H1 (cell line): ENCODE measurements around the gene TOR1A. TPM values are rescaled to one million over a fixed set of nuclear protein-coding genes. Genes with fewer than 3 reads are reported as not detected.
"Not testable (repeated sequence)": the region's sequence is repeated elsewhere in the genome, so short reads cannot be mapped to it uniquely, and the experiment has no call there.

ENCODE experiments used
- CTCF ChIA-PET: fragments of 300-600 bp; sonication (Branson Sonifier 250); formaldehyde crosslinking; loops from one replicate; lab custom pipeline; 2021; ENCODE audit not compliant: partially characterized antibody; lab: Charles Lee
- POLR2A ChIA-PET: fragments of 300-600 bp; sonication (Branson Sonifier 250); formaldehyde crosslinking; loops from one replicate; lab custom pipeline; 2021; ENCODE audit warnings: inconsistent platforms; ENCODE audit not compliant: partially characterized antibody; lab: Charles Lee
- DNase-seq, 2 experiments: peaks; one replicate each; pipeline versions ENCODE4 v3.0.0 to v3.0.0-alpha.2; 2010 to 2022; ENCODE audit warnings: low spot score in 2 of 2, low read depth in 1 of 2, mixed read lengths in 1 of 2
- FAIRE-seq: peaks from 2 replicates; lab custom pipeline; 2011; peaks lifted over from hg19 to GRCh38; lab: Jason Lieb, UNC
- H2AFZ ChIP-seq: 2 replicates; pipeline ENCODE4 v1.8.1; 2012; ENCODE audit warnings: low read length, inconsistent platforms
- H2AK5ac ChIP-seq: 2 replicates; pipeline ENCODE4 v1.6.1; 2013; ENCODE audit warnings: low read depth, low read length
- H2BK120ac ChIP-seq: replicated peaks from 2 replicates; pipeline ENCODE3; 2013; ENCODE audit warnings: low read depth, low read length, inconsistent platforms
- H2BK12ac ChIP-seq: 2 replicates; pipeline ENCODE4 v1.6.1; 2013; ENCODE audit warnings: low read depth, low read length
- H2BK15ac ChIP-seq: 2 replicates; pipeline ENCODE4 v1.6.1; 2013; ENCODE audit warnings: low read length
- H2BK20ac ChIP-seq: 2 replicates; pipeline ENCODE4 v1.6.1; 2013; ENCODE audit warnings: low read length
- H2BK5ac ChIP-seq: 2 replicates; pipeline ENCODE4 v1.6.1; 2013; ENCODE audit warnings: low read depth, low read length
- H3K14ac ChIP-seq: 2 replicates; pipeline ENCODE4 v1.6.1; 2013; ENCODE audit warnings: inconsistent platforms; ENCODE audit not compliant: insufficient read length
- H3K18ac ChIP-seq: 2 replicates; pipeline ENCODE4 v1.6.1; 2013; ENCODE audit warnings: low read length; ENCODE audit errors: extremely low read depth
- H3K23ac ChIP-seq: 2 replicates; pipeline ENCODE4 v1.6.1; 2013; ENCODE audit warnings: inconsistent platforms; ENCODE audit not compliant: insufficient read length
- H3K23me2 ChIP-seq: 2 replicates; pipeline ENCODE4 v1.6.1; 2013; ENCODE audit warnings: low read depth, low read length
- H3K27ac ChIP-seq: 2 replicates; pipeline ENCODE4 v1.6.1; 2011; ENCODE audit warnings: low read depth, low read length, inconsistent platforms
- H3K27me3 ChIP-seq, 4 experiments: replicated peaks in 1 of 4; 1 replicate in 1 of 4; 2 replicates in 3 of 4; pipeline versions ENCODE4 v1.6.1 to v1.8.1; 2011 to 2013; ENCODE audit warnings: low read length in 3 of 4, mild to moderate bottlenecking in 3 of 4, inconsistent platforms in 2 of 4, mixed read lengths in 2 of 4, moderate library complexity in 1 of 4; ENCODE audit not compliant: control insufficient read depth in 3 of 4, insufficient read depth in 3 of 4; ENCODE audit errors: extremely low read depth in 1 of 4
- H3K36me3 ChIP-seq, 4 experiments: 2 replicates each; pipeline versions ENCODE4 v1.6.1 to v1.8.1; 2011 to 2013; ENCODE audit warnings: mild to moderate bottlenecking in 4 of 4, low read length in 3 of 4, moderate library complexity in 2 of 4, control low read depth in 1 of 4, inconsistent platforms in 1 of 4; ENCODE audit not compliant: insufficient read depth in 4 of 4, control insufficient read depth in 2 of 4
- H3K4ac ChIP-seq: replicated peaks from 2 replicates; pipeline ENCODE3; 2013; ENCODE audit warnings: low read length, low read depth, mixed read lengths, inconsistent platforms; ENCODE audit not compliant: insufficient read length
- H3K4me1 ChIP-seq, 4 experiments: replicated peaks in 1 of 4; 1 replicate in 1 of 4; 2 replicates in 3 of 4; pipeline versions ENCODE4 v1.6.1 to v1.8.1; 2011 to 2013; ENCODE audit warnings: low read length in 3 of 4, inconsistent platforms in 2 of 4, mixed read lengths in 1 of 4; ENCODE audit not compliant: insufficient read depth in 4 of 4, control insufficient read depth in 3 of 4
- H3K4me2 ChIP-seq, 2 experiments: 2 replicates each; pipeline versions ENCODE4 v1.6.1 to v1.8.1; 2011 to 2013; ENCODE audit warnings: low read depth in 2 of 2, low read length in 2 of 2, control low read depth in 1 of 2, inconsistent platforms in 1 of 2, mild to moderate bottlenecking in 1 of 2; ENCODE audit not compliant: insufficient read depth in 1 of 2
- H3K4me3 ChIP-seq, 4 experiments: fragments of 200-600, 300-600 bp in 1 of 4; sonication (generic), shearing (Covaris generic), sonication (Bioruptor Twin) in 1 of 4; 2 replicates each; pipeline versions ENCODE4 v1.5.1 to v1.8.1; 2011 to 2016; ENCODE audit warnings: low read length in 4 of 4, low read depth in 3 of 4, control low read depth in 2 of 4, inconsistent platforms in 2 of 4, mild to moderate bottlenecking in 2 of 4, mixed read lengths in 1 of 4, moderate library complexity in 1 of 4; ENCODE audit not compliant: insufficient read depth in 2 of 4; ENCODE audit errors: extremely low read depth in 1 of 4
- H3K56ac ChIP-seq: replicated peaks from 2 replicates; pipeline ENCODE3; 2013; ENCODE audit warnings: low read depth, mild to moderate bottlenecking, mixed read lengths, low read length, inconsistent platforms; ENCODE audit not compliant: insufficient read length
- H3K79me1 ChIP-seq: 2 replicates; pipeline ENCODE4 v1.6.1; 2013; ENCODE audit warnings: low read depth, low read length, control low read depth
- H3K79me2 ChIP-seq, 2 experiments: 2 replicates each; pipeline versions ENCODE4 v1.6.1 to v1.8.1; 2012 to 2013; ENCODE audit warnings: low read length in 2 of 2, mild to moderate bottlenecking in 2 of 2, inconsistent platforms in 1 of 2; ENCODE audit not compliant: insufficient read depth in 2 of 2, control insufficient read depth in 1 of 2
- H3K9ac ChIP-seq, 4 experiments: replicated peaks in 1 of 4; 1 replicate in 1 of 4; 2 replicates in 3 of 4; pipeline versions ENCODE4 v1.6.1 to v1.8.1; 2011 to 2013; ENCODE audit warnings: low read depth in 3 of 4, low read length in 3 of 4, control low read depth in 2 of 4, mild to moderate bottlenecking in 2 of 4, moderate library complexity in 2 of 4, inconsistent platforms in 1 of 4; ENCODE audit errors: extremely low read depth in 1 of 4
- H3K9me3 ChIP-seq, 2 experiments: 2 replicates each; pipeline versions ENCODE4 v1.6.1 to v1.8.1; 2012 to 2013; ENCODE audit warnings: mild to moderate bottlenecking in 2 of 2, moderate library complexity in 2 of 2, control low read depth in 1 of 2, inconsistent platforms in 1 of 2, low read depth in 1 of 2, low read length in 1 of 2, mixed read lengths in 1 of 2; ENCODE audit not compliant: insufficient read depth in 2 of 2
- H4K20me1 ChIP-seq, 2 experiments: replicated peaks in 1 of 2; 2 replicates each; pipeline versions ENCODE3 to v1.8.1; 2011 to 2013; ENCODE audit warnings: inconsistent platforms in 2 of 2, low read length in 2 of 2, mild to moderate bottlenecking in 1 of 2; ENCODE audit not compliant: insufficient read depth in 2 of 2, control insufficient read depth in 1 of 2
- H4K5ac ChIP-seq: 2 replicates; pipeline ENCODE4 v1.6.1; 2013; ENCODE audit warnings: low read length, low read depth, mixed read lengths, inconsistent platforms; ENCODE audit not compliant: insufficient read length
- H4K8ac ChIP-seq: 2 replicates; pipeline ENCODE4 v1.8.0; 2013; ENCODE audit warnings: mild to moderate bottlenecking, moderate library complexity, low read length, inconsistent platforms; ENCODE audit not compliant: insufficient read depth; ENCODE audit errors: extremely low read depth
- H4K91ac ChIP-seq: replicated peaks from 2 replicates; pipeline ENCODE3; 2013; ENCODE audit warnings: low read length, mixed read lengths, inconsistent platforms; ENCODE audit not compliant: insufficient read length
- WGBS, 2 experiments: shearing (Covaris generic) in 1 of 2; methylation state at CpG; one replicate each; pipeline versions ENCODE4 v1.1.6 to v1.1.7; 2013 to 2015; ENCODE audit warnings: low lambda C conversion rate in 2 of 2, mixed read lengths in 2 of 2, inconsistent platforms in 1 of 2, low coverage in 1 of 2, missing lambda C conversion rate in 1 of 2; ENCODE audit not compliant: insufficient replicate concordance in 2 of 2, insufficient coverage in 1 of 2, insufficient read length in 1 of 2; ENCODE audit errors: extremely low coverage in 1 of 2, missing lambda C conversion rate in 1 of 2; 5-methylcytosine and 5-hydroxymethylcytosine counted together
- polyA plus RNA-seq, 7 experiments: library from polyadenylated mRNA; depleted of rRNA in 3 of 7; stranded (reverse) in 5 of 7; unstranded in 2 of 7; fragments of >200 nt in 5 of 7; fragments of 200-250 nt in 2 of 7; gene quantifications; 1 replicate in 5 of 7; 2 replicates in 1 of 7; 4 replicates in 1 of 7; pipeline versions ENCODE4 v1.2.1 to v1.2.3, GENCODE V29; 2011 to 2013; ENCODE audit warnings: missing spikeins in 2 of 7, mixed read lengths in 2 of 7
- total RNA-seq: library from RNA; stranded (reverse); fragmentation: NEBNext Ultra II Directional; extraction: Animal tissue kit (Norgen Biotek cat#: 25700); gene quantifications from 2 replicates; pipeline ENCODE4 v1.2.1, GENCODE V29; 2021

Gene TOR1A
- total and polyA plus RNA-seq, 2 of the 8 experiments (the other 6 are each of a cell fraction or from before 2014, with no cell fraction given) = 37.6 to 46.7 TPM

GRCh38 chr9:129796029-129796428 lies 27.9 kb downstream of the TOR1A start:
- not testable (repeated sequence) for H2AK5ac ChIP-seq, H3K4me1 ChIP-seq, H4K5ac ChIP-seq, H2AFZ ChIP-seq, H3K79me1 ChIP-seq, H2BK5ac ChIP-seq, H3K9me3 ChIP-seq, H3K27me3 ChIP-seq, H2BK120ac ChIP-seq, H2BK12ac ChIP-seq, H2BK20ac ChIP-seq, H3K4me3 ChIP-seq, H3K56ac ChIP-seq, DNase-seq, H3K4me2 ChIP-seq, H2BK15ac ChIP-seq, H3K23ac ChIP-seq, H3K23me2 ChIP-seq, H4K91ac ChIP-seq, H3K36me3 ChIP-seq, H4K20me1 ChIP-seq, H3K14ac ChIP-seq, H4K8ac ChIP-seq, H3K18ac ChIP-seq, H3K79me2 ChIP-seq, H3K9ac ChIP-seq, H3K27ac ChIP-seq, FAIRE-seq, H3K4ac ChIP-seq
- WGBS, 2 experiments = 81% methylated on average over 2 of the region's 2 CpGs; no CpG with 5 or more reads in 1 of the 2 experiments
- ChIA-PET CTCF (interaction anchor here (0.6 to 2.3 kb wide), 4 partner anchors 12 to 93 kb away, joined by 4 to 6 read pairs (median 5); no protein-coding TSS in a partner anchor), POLR2A (interaction anchor here (0.6 kb wide), 1 partner anchor 14 kb away, joined by 6 read pairs; no protein-coding TSS in a partner anchor)
